ENCODE results near the gene MYH16.
"Not testable (repeated sequence)": the region's sequence is repeated elsewhere in the genome, so short reads cannot be mapped to it uniquely, and the experiment has no call there.

MYH16 gene

GRCh38 chr7:99314504-99314903 lies 41.9 kb downstream of the MYH16 start:
- Histone ChIP-seq H3K4me3 (ENCODE audit: insufficient read depth, low read depth, low read length) (no peak overlapping the region), H3K36me3 (ENCODE audit: control insufficient read depth, insufficient read depth, low read length) (no peaks in the 10 kb centered on the region), H3K9me3 (ENCODE audit: control insufficient read depth, low read length) (no peaks in the 10 kb centered on the region), H3K4me1 (ENCODE audit: control insufficient read depth, insufficient read depth, low read length) (no peaks in the 10 kb centered on the region), H3K27ac (ENCODE audit: insufficient read depth, low read depth, low read length, poor library complexity, severe bottlenecking) (no peak overlapping the region), H3K27me3 (ENCODE audit: control insufficient read depth, insufficient read depth, low read length, poor library complexity, severe bottlenecking) (no peaks in the 10 kb centered on the region)
- WGBS, 2 experiments = 92 to 95% methylated on average over 7 of the region's 7 CpGs

DNA sequence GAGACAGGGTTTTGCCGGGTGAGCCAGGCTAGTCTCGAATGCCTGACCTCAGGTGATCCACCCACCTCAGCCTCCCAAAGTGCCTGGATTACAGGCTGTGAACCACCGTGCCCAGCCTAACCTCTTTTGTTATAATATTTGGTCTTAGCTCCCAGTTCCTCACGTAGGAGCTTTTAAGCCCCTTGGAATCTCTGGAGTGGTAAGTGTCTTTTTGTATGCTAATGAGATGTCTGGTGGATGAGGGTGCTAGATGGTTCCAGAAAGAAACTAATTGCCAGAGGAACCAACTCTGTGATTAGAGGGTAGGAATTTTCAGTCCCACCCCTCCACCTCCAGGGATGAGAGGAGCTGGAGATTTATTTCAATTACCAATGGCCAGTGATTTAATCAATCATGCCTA lies 47.7 kb downstream of the MYH16 start:
- H3K27ac ChIP-seq (ENCODE audit: insufficient read depth, low read depth, low read length, poor library complexity, severe bottlenecking) = no peak overlapping the region
- WGBS, 2 experiments = 47 to 50% methylated on average over 4 of the region's 4 CpGs
- H3K4me1 ChIP-seq (ENCODE audit: control insufficient read depth, insufficient read depth, low read length) = no peaks in the 10 kb centered on the region
- H3K9me3 ChIP-seq (ENCODE audit: control insufficient read depth, low read length) = no peaks in the 10 kb centered on the region
- no peaks in the 10 kb centered on the region for H3K36me3 ChIP-seq (ENCODE audit: control insufficient read depth, insufficient read depth, low read length)
- no peak overlapping the region for H3K4me3 ChIP-seq (ENCODE audit: insufficient read depth, low read depth, low read length)
- no peaks in the 10 kb centered on the region for H3K27me3 ChIP-seq (ENCODE audit: control insufficient read depth, insufficient read depth, low read length, poor library complexity, severe bottlenecking)

DNA sequence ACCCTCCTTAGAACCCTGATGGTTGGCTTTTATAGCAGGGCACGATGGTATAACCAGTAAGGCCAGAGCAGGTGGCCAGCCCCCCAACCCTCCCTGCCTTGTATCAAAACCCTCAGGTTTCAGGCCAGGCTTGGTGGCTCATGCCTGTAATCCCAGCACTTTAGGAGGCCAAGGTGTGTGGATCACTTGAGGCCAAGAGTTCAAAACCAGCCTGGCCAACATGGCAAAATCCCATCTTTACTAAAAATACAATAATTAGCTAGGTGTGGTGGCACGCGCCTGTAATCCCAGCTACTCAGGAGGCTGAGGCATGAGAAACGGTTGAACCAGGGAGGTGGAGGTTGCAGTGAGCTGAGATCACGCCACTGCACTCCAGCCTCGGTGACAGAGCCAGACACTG lies 50.0 kb downstream of the MYH16 start:
- not testable (repeated sequence) for H3K4me3 ChIP-seq (ENCODE audit: insufficient read depth, low read depth, low read length); H3K36me3 ChIP-seq (ENCODE audit: control insufficient read depth, insufficient read depth, low read length); H3K27ac ChIP-seq (ENCODE audit: insufficient read depth, low read depth, low read length, poor library complexity, severe bottlenecking); H3K9me3 ChIP-seq (ENCODE audit: control insufficient read depth, low read length); H3K27me3 ChIP-seq (ENCODE audit: control insufficient read depth, insufficient read depth, low read length, poor library complexity, severe bottlenecking); H3K4me1 ChIP-seq (ENCODE audit: control insufficient read depth, insufficient read depth, low read length)
- 88 to 94% methylated on average over 6 of the region's 6 CpGs for WGBS, 2 experiments

DNA sequence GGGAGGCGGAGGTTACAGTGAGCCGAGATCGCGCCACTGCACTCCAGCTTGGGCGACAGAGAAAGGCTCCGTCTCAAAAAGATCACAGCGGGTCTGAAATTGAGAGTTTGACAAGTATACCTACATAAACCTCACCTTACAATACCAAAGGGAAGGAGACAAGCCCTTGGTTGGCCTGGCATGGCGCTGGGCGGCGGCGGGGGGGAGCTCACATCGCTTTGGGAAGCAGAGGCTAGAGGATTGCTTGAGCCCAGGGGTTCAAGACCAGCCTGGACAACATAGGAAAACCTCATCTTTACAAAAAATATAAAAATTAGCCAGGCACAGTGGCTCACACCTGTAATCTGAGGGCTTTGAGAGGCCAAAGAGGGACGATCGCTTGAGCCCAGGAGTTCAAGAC lies 51.9 kb downstream of the MYH16 start:
- no peaks in the 10 kb centered on the region for H3K9me3 ChIP-seq (ENCODE audit: control insufficient read depth, low read length)
- H3K27me3 ChIP-seq (ENCODE audit: control insufficient read depth, insufficient read depth, low read length, poor library complexity, severe bottlenecking) = no peaks in the 10 kb centered on the region
- H3K4me1 ChIP-seq (ENCODE audit: control insufficient read depth, insufficient read depth, low read length) = no peaks in the 10 kb centered on the region
- no peaks in the 10 kb centered on the region for H3K36me3 ChIP-seq (ENCODE audit: control insufficient read depth, insufficient read depth, low read length)
- H3K27ac ChIP-seq (ENCODE audit: insufficient read depth, low read depth, low read length, poor library complexity, severe bottlenecking) = no peak overlapping the region
- H3K4me3 ChIP-seq (ENCODE audit: insufficient read depth, low read depth, low read length) = no peak overlapping the region
- 94% methylated on average over 14 of the region's 14 CpGs for WGBS, 2 experiments

GRCh38 chr7:99325001-99325493 lies 52.4 kb downstream of the MYH16 start:
- H3K36me3 ChIP-seq (ENCODE audit: control insufficient read depth, insufficient read depth, low read length) = no peaks in the 10 kb centered on the region
- no peak overlapping the region for H3K27ac ChIP-seq (ENCODE audit: insufficient read depth, low read depth, low read length, poor library complexity, severe bottlenecking)
- H3K27me3 ChIP-seq (ENCODE audit: control insufficient read depth, insufficient read depth, low read length, poor library complexity, severe bottlenecking) = no peaks in the 10 kb centered on the region
- WGBS, 2 experiments = 36 to 38% methylated on average over 14 of the region's 14 CpGs
- H3K4me3 ChIP-seq (ENCODE audit: insufficient read depth, low read depth, low read length) = peak overlapping the region; percentile 93
- no peaks in the 10 kb centered on the region for H3K4me1 ChIP-seq (ENCODE audit: control insufficient read depth, insufficient read depth, low read length)
- no peaks in the 10 kb centered on the region for H3K9me3 ChIP-seq (ENCODE audit: control insufficient read depth, low read length)

DNA sequence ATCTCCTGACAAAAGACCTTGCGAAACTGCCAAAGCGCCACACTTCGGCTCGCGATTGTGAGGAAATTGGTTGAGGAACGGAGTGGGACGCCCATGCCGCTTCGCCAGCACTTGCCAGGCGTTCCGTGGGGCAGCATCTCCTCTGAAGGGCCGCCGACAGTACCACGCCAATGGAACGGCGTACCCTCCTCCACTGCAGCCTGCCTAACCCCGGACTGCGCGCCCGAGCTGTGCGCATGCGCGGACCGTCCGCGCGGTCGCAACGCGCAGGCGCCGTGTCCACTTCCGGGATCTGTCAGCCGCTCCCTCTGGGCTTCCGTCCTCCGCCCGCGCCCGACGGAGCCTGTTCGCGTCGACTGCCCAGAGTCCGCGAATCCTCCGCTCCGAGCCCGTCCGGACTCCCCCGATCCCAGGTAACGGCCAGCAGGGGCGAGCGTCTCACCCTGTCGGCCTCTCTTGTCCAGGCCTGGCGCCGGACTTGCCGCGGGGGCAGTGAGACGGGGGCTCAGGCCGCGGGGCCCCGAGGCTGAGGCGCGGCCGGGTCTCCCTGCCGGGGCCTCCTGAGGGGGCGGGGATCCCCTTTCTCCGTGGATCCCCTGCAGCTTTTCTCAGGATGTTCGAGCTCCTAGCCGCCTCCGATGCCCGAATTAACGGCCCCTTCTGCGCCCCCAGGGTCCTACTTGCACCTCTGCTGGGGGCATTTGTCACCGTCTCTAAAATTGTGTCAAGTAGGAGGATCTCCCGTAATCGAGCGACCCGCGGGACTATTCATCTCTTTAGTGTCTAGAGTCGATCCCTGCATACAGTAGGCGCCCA lies 53.2 kb downstream of the MYH16 start, which contains the start of gene ARPC1A:
ARPC1A (plus strand) TSS at position 307 of the 816 bp plus-strand sequence. CDS start 7,456 bp downstream, outside the sequence.
- 0% methylated on average over 82 of the region's 82 CpGs for WGBS, 2 experiments
- H3K27ac ChIP-seq (ENCODE audit: insufficient read depth, low read depth, low read length, poor library complexity, severe bottlenecking) = peak within 1 kb of the TSS; percentile 30
- H3K4me1 ChIP-seq (ENCODE audit: control insufficient read depth, insufficient read depth, low read length) = no peaks in the 10 kb centered on the region
- peak within 1 kb of the TSS; percentile 93 for H3K4me3 ChIP-seq (ENCODE audit: insufficient read depth, low read depth, low read length)
- H3K36me3 ChIP-seq (ENCODE audit: control insufficient read depth, insufficient read depth, low read length) = no peaks in the 10 kb centered on the region
- no peaks in the 10 kb centered on the region for H3K9me3 ChIP-seq (ENCODE audit: control insufficient read depth, low read length)
- no peaks in the 10 kb centered on the region for H3K27me3 ChIP-seq (ENCODE audit: control insufficient read depth, insufficient read depth, low read length, poor library complexity, severe bottlenecking)

DNA sequence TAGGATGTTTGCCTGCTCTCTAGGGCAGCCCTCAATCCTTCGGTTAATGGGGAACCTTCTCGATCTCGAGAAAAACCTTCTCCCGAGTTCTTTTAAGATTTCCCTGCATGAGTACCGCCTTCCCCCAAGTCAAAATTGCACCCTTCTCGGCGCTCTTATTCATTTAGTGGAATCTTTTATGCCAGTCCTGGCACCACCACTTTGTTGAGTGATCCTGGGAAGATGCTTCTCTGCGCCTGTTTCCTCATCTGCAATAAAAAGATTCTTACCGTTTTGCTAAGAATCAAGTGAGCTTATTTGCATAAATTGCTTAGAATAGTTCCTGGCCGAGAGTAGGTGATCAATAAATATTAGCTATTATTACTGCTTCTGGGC lies 53.8 kb downstream of the MYH16 start:
- H3K27ac ChIP-seq (ENCODE audit: insufficient read depth, low read depth, low read length, poor library complexity, severe bottlenecking) = peak overlapping the region; percentile 30

GRCh38 chr7:99330314-99330961 lies 57.8 kb downstream of the MYH16 start:
- not testable (repeated sequence) for H3K27ac ChIP-seq (ENCODE audit: insufficient read depth, low read depth, low read length, poor library complexity, severe bottlenecking); H3K36me3 ChIP-seq (ENCODE audit: control insufficient read depth, insufficient read depth, low read length); H3K9me3 ChIP-seq (ENCODE audit: control insufficient read depth, low read length); H3K27me3 ChIP-seq (ENCODE audit: control insufficient read depth, insufficient read depth, low read length, poor library complexity, severe bottlenecking); H3K4me3 ChIP-seq (ENCODE audit: insufficient read depth, low read depth, low read length); H3K4me1 ChIP-seq (ENCODE audit: control insufficient read depth, insufficient read depth, low read length)
- 87 to 88% methylated on average over 8 of the region's 8 CpGs for WGBS, 2 experiments

More for the DNA sequence above, 53.8 kb downstream of the MYH16 start:
- Histone ChIP-seq H3K4me3 (ENCODE audit: insufficient read depth, low read depth, low read length) (peak overlapping the region; percentile 93), H3K9me3 (ENCODE audit: control insufficient read depth, low read length) (no peaks in the 10 kb centered on the region), H3K27me3 (ENCODE audit: control insufficient read depth, insufficient read depth, low read length, poor library complexity, severe bottlenecking) (no peaks in the 10 kb centered on the region), H3K36me3 (ENCODE audit: control insufficient read depth, insufficient read depth, low read length) (no peaks in the 10 kb centered on the region), H3K4me1 (ENCODE audit: control insufficient read depth, insufficient read depth, low read length) (no peaks in the 10 kb centered on the region)
- WGBS, 2 experiments = 15% methylated on average over 10 of the region's 10 CpGs

DNA sequence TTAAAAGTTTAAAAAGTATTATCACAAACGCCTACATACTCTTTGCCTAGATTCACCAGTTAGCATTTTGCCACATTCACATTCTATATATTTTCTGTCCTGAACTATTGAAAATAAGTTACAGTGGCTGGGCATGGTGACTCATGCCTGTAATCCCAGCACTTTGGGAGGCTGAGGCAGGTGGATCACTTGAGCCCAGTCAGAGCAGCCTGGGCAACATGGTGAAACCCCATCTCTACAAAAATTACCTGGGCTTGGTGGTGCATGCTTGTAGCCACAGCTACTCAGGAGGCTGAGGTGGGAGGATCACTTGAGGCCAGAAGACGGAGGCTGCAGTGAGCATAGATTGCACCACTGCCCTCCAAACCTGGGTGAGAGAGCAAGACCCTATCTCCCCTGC lies 58.4 kb downstream of the MYH16 start:
- no peaks in the 10 kb centered on the region for H3K9me3 ChIP-seq (ENCODE audit: control insufficient read depth, low read length)
- no peak overlapping the region for H3K27ac ChIP-seq (ENCODE audit: insufficient read depth, low read depth, low read length, poor library complexity, severe bottlenecking)
- 76 to 97% methylated on average over 2 of the region's 2 CpGs for WGBS, 2 experiments
- H3K4me1 ChIP-seq (ENCODE audit: control insufficient read depth, insufficient read depth, low read length) = no peaks in the 10 kb centered on the region
- no peak overlapping the region for H3K4me3 ChIP-seq (ENCODE audit: insufficient read depth, low read depth, low read length)
- H3K27me3 ChIP-seq (ENCODE audit: control insufficient read depth, insufficient read depth, low read length, poor library complexity, severe bottlenecking) = no peaks in the 10 kb centered on the region
- H3K36me3 ChIP-seq (ENCODE audit: control insufficient read depth, insufficient read depth, low read length) = peaks cover 2% of the 10 kb centered on the region

DNA sequence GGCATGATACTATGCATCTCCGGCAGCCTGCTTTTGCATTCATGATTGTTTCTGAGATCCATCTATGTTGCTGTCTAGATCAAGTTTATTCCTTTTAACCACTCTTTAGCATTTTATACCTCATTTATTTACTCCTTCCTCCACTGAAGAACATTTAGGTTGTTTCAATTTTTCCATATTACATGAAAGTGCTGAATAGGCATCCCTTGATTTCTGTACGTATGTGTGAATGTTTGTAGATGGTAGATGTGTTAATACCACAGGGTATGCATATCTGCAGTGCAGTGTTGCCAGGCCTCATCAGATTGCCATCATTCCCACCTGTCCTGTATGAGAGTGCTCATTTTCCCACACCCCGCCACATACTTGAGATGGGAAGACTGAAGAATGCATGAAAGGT lies 67.0 kb downstream of the MYH16 start:
- H3K4me1 ChIP-seq (ENCODE audit: control insufficient read depth, insufficient read depth, low read length) = no peaks in the 10 kb centered on the region
- peaks cover 30% of the 10 kb centered on the region for H3K36me3 ChIP-seq (ENCODE audit: control insufficient read depth, insufficient read depth, low read length)
- no peaks in the 10 kb centered on the region for H3K9me3 ChIP-seq (ENCODE audit: control insufficient read depth, low read length)
- no peak overlapping the region for H3K4me3 ChIP-seq (ENCODE audit: insufficient read depth, low read depth, low read length)
- H3K27ac ChIP-seq (ENCODE audit: insufficient read depth, low read depth, low read length, poor library complexity, severe bottlenecking) = no peak overlapping the region
- no peaks in the 10 kb centered on the region for H3K27me3 ChIP-seq (ENCODE audit: control insufficient read depth, insufficient read depth, low read length, poor library complexity, severe bottlenecking)
- WGBS, 2 experiments = 96 to 98% methylated on average over 3 of the region's 3 CpGs
